Ascending aorta (tissue), 2 donors: Measurements from ENCODE around the gene ERMN. TPM values are rescaled to one million over a fixed set of nuclear protein-coding genes. Genes with fewer than 3 reads are reported as not detected.
"Not testable (repeated sequence)": the region's sequence is repeated elsewhere in the genome, so short reads cannot be mapped to it uniquely, and the experiment has no call there.

Experiments used
- DNase-seq, 2 donors: peaks; one replicate each; pipeline ENCODE4 v3.0.0-alpha.2; 2019; ENCODE audit warnings: low spot score in 2 of 2
- H3K27ac ChIP-seq, 2 donors: fragments of 200-600 bp; sonication (generic); one replicate each; pipeline ENCODE4 v1.5.1; 2016 to 2017; ENCODE audit warnings: mild to moderate bottlenecking in 1 of 2
- H3K27me3 ChIP-seq: fragments of 200-600 bp; sonication (generic); one replicate; pipeline ENCODE4 v1.5.1; 2017
- H3K36me3 ChIP-seq, 2 donors: fragments of 200-600 bp; sonication (generic); one replicate each; pipeline ENCODE4 v1.5.1; 2016
- H3K4me1 ChIP-seq, 2 donors: fragments of 200-600 bp; sonication (generic); one replicate each; pipeline ENCODE4 v1.5.1; 2016 to 2017; ENCODE audit warnings: mild to moderate bottlenecking in 1 of 2
- H3K4me3 ChIP-seq, 2 donors: fragments of 200-600 bp; sonication (generic); one replicate each; pipeline ENCODE4 v1.5.1; 2016 to 2017; ENCODE audit warnings: mild to moderate bottlenecking in 1 of 2
- H3K9me3 ChIP-seq, 2 donors: fragments of 200-600 bp; sonication (generic); one replicate each; pipeline ENCODE4 v1.5.1; 2016
- intact Hi-C: fragments of 100-400 bp; cut with DNase I; formaldehyde crosslinking; loops from one replicate; pipeline ENCODE4 v1.15.1; 2023
- total RNA-seq: library from RNA; depleted of rRNA; stranded (reverse); fragments of >200 nt; gene quantifications from one replicate; pipeline ENCODE4 v1.1.0, GENCODE V29; 2016
- TF ChIP-seq, protein P1 (sequence below), 3 experiments: fragments of 200-600 bp in 2 of 3; fragments of 450-650 bp in 1 of 3; sonication (generic) in 2 of 3; IDR thresholded peaks; one replicate each; pipeline ENCODE4 v1.5.1; 2016 to 2019; ENCODE audit warnings: antibody characterized with exemption in 3 of 3, mild to moderate bottlenecking in 1 of 3, moderate library complexity in 1 of 3

The ERMN gene, protein sequence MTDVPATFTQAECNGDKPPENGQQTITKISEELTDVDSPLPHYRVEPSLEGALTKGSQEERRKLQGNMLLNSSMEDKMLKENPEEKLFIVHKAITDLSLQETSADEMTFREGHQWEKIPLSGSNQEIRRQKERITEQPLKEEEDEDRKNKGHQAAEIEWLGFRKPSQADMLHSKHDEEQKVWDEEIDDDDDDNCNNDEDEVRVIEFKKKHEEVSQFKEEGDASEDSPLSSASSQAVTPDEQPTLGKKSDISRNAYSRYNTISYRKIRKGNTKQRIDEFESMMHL
- total RNA-seq, result not detected

GRCh38 chr2:157325786-157326185 lies at the start of gene ERMN:
TSS of gene ERMN (minus strand) at chr2:157325824. CDS start at chr2:157325642, 182 bp downstream.
- no peak for DNase-seq
- intact Hi-C loops, result no loop called here
- TF ChIP-seq, protein P1, sequence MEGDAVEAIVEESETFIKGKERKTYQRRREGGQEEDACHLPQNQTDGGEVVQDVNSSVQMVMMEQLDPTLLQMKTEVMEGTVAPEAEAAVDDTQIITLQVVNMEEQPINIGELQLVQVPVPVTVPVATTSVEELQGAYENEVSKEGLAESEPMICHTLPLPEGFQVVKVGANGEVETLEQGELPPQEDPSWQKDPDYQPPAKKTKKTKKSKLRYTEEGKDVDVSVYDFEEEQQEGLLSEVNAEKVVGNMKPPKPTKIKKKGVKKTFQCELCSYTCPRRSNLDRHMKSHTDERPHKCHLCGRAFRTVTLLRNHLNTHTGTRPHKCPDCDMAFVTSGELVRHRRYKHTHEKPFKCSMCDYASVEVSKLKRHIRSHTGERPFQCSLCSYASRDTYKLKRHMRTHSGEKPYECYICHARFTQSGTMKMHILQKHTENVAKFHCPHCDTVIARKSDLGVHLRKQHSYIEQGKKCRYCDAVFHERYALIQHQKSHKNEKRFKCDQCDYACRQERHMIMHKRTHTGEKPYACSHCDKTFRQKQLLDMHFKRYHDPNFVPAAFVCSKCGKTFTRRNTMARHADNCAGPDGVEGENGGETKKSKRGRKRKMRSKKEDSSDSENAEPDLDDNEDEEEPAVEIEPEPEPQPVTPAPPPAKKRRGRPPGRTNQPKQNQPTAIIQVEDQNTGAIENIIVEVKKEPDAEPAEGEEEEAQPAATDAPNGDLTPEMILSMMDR (IDR thresholded peaks at IDR 0.05), result no peak
- Histone ChIP-seq H3K4me1 (peaks cover 0 to 4% of the 10 kb centered on the region in 2 donors), H3K4me3 (no peak within 1 kb of the TSS), H3K9me3 (no peaks in the 10 kb centered on the region), H3K27me3 (no peaks in the 10 kb centered on the region), H3K27ac (no peak within 1 kb of the TSS), H3K36me3 (no peaks in the 10 kb centered on the region)

GRCh38 chr2:157375384-157375783 lies 49.8 kb upstream of the ERMN start:
- intact Hi-C loops, result no loop called here
- no peak overlapping the region for H3K4me3 ChIP-seq

DNA sequence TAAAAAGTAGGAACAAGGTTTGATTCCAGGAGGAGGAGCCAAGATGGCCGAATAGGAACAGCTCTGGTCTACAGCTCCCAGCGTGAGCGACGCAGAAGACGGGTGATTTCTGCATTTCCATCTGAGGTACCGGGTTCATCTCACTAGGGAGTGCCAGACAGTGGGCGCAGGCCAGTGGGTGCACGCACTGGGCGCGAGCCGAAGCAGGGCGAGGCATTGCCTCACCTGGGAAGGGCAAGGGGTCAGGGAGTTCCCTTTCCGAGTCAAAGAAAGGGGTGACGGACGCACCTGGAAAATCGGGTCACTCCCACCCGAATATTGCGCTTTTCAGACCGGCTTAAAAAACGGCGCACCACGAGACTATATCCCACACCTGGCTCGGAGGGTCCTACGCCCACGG lies 42.9 kb upstream of the ERMN start:
- intact Hi-C loops, H3K27ac ChIP-seq, DNase-seq, H3K4me3 ChIP-seq, H3K9me3 ChIP-seq, H3K27me3 ChIP-seq, H3K36me3 ChIP-seq, H3K4me1 ChIP-seq: not testable (repeated sequence)

More at GRCh38 chr2:157375384-157375783, 49.8 kb upstream of the ERMN start:
- Histone ChIP-seq H3K4me1 (no peaks in the 10 kb centered on the region), H3K36me3 (no peaks in the 10 kb centered on the region), H3K9me3 (peaks cover 0 to 10% of the 10 kb centered on the region in 2 donors), H3K27ac (no peak overlapping the region), H3K27me3 (no peaks in the 10 kb centered on the region)
- TF ChIP-seq, protein P1 (IDR thresholded peaks at IDR 0.05), result no peak
- no peak for DNase-seq

- no peak for DNase-seq
- Histone ChIP-seq H3K27me3 (no peaks in the 10 kb centered on the region), H3K4me1 (no peaks in the 10 kb centered on the region), H3K27ac (no peak overlapping the region), H3K4me3 (no peak overlapping the region), H3K9me3 (no peaks in the 10 kb centered on the region), H3K36me3 (no peaks in the 10 kb centered on the region)
- intact Hi-C loops, result no loop called here
- TF ChIP-seq, protein P1 (IDR thresholded peaks at IDR 0.05), result no peak
These were observed 42.1 kb upstream of the ERMN start for GRCh38 chr2:157367704-157368103.

- TF ChIP-seq, protein P1 (IDR thresholded peaks at IDR 0.05), result no peak
- no peak overlapping the region for H3K4me3 ChIP-seq
- no peaks in the 10 kb centered on the region for H3K4me1 ChIP-seq
- no peak overlapping the region for H3K27ac ChIP-seq
- intact Hi-C loops, result no loop called here
- DNase-seq, result no peak
- no peaks in the 10 kb centered on the region for H3K27me3 ChIP-seq
- no peaks in the 10 kb centered on the region for H3K9me3 ChIP-seq
- no peaks in the 10 kb centered on the region for H3K36me3 ChIP-seq
These were observed 38.8 kb upstream of the ERMN start for GRCh38 chr2:157364257-157364974.

DNA sequence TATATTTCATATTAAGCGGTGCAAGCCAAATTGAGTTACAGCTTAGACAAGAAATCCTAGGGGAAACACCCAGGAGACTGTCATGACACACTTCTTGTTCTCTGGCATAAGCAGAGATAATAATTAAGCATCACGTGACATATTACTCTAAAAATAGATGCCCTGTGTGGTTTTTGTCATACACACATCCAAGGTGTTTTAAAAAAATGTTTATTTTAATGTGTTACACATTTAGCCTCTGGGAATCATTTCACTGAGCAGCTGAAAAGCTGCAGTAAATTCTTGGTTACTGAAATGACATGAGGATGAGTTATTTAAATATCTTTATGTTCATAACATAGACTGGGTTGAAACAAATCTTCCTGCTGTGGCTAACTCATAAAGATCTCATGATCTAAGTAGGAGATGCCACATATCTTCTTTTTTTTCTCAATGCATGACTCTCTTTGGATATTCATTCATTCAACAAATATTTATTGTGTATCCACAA lies 38.0 kb upstream of the ERMN start:
- H3K4me3 ChIP-seq, result no peak overlapping the region
- H3K36me3 ChIP-seq, result no peaks in the 10 kb centered on the region
- intact Hi-C loops, result no loop called here
- H3K9me3 ChIP-seq, result no peaks in the 10 kb centered on the region
- H3K27ac ChIP-seq, result no peak overlapping the region
- H3K27me3 ChIP-seq, result no peaks in the 10 kb centered on the region
- H3K4me1 ChIP-seq, result no peaks in the 10 kb centered on the region
- DNase-seq, result no peak
- TF ChIP-seq, protein P1 (IDR thresholded peaks at IDR 0.05), result no peak
